ENCODE results near the gene MACC1.
"Not testable (repeated sequence)": the region's sequence is repeated elsewhere in the genome, so short reads cannot be mapped to it uniquely, and the experiment has no call there.

Gene MACC1

GRCh38 chr7:20165146-20165510, 52.1 kb downstream of the MACC1 start:
- no peak for DNase-seq

GRCh38 chr7:20164425-20165145, 52.6 kb downstream of the MACC1 start:
- no peak for DNase-seq

GRCh38 chr7:20162665-20163064, 54.5 kb downstream of the MACC1 start:
- no peak for DNase-seq

GRCh38 chr7:20159226-20159747, 57.9 kb downstream of the MACC1 start:
- DNase-seq = no peak

GRCh38 chr7:20158684-20159083, 58.5 kb downstream of the MACC1 start:
- no peak for DNase-seq

GRCh38 chr7:20157456-20157855, 59.7 kb downstream of the MACC1 start:
- DNase-seq = no peak

- no peak for DNase-seq
These were observed 63.2 kb downstream of the MACC1 start for GRCh38 chr7:20153999-20154398.

GRCh38 chr7:20153567-20153966, 63.6 kb downstream of the MACC1 start:
- no peak for DNase-seq

- DNase-seq = no peak
These were observed 64.7 kb downstream of the MACC1 start for GRCh38 chr7:20152511-20152910.

GRCh38 chr7:20151708-20152456, 65.3 kb downstream of the MACC1 start:
- no peak for DNase-seq

GRCh38 chr7:20146451-20146850, 70.7 kb downstream of the MACC1 start:
- no peak for DNase-seq

GRCh38 chr7:20144801-20145200, 72.4 kb downstream of the MACC1 start:
- no peak for DNase-seq

- DNase-seq = no peak
These were observed 75.5 kb downstream of the MACC1 start for GRCh38 chr7:20141666-20142065.

GRCh38 chr7:20141002-20141345, 76.2 kb downstream of the MACC1 start:
- DNase-seq = no peak

GRCh38 chr7:20140291-20141001, 76.7 kb downstream of the MACC1 start:
- no peak for DNase-seq

GRCh38 chr7:20136647-20137046, 80.5 kb downstream of the MACC1 start:
- no peak for DNase-seq

- DNase-seq = no peak
These were observed 83.4 kb downstream of the MACC1 start for GRCh38 chr7:20133803-20134202.

GRCh38 chr7:20132585-20132984, 84.6 kb downstream of the MACC1 start:
- no peak for DNase-seq

GRCh38 chr7:20131776-20132175, 85.4 kb downstream of the MACC1 start:
- DNase-seq = no peak

GRCh38 chr7:20129920-20130319, 87.3 kb downstream of the MACC1 start:
- no peak for DNase-seq

GRCh38 chr7:20128001-20128400, 89.2 kb downstream of the MACC1 start:
- DNase-seq = no peak

- DNase-seq = not testable (repeated sequence)
These were observed 91.1 kb downstream of the MACC1 start for GRCh38 chr7:20126060-20126459.

GRCh38 chr7:20124087-20124486, 93.1 kb downstream of the MACC1 start:
- DNase-seq = not testable (repeated sequence)
